Transverse colon (tissue), 3 donors: ENCODE data around the gene NEK6.

Source experiments
- POLR2A ChIP-seq: fragments of 450-650 bp; IDR thresholded peaks from one replicate; pipeline ENCODE4 v1.6.1; 2016; ENCODE audit warnings: antibody characterized with exemption, mild to moderate bottlenecking, moderate library complexity
- TF ChIP-seq, protein P1 (sequence below), 5 experiments: fragments of 200-600 bp in 3 of 5; fragments of 450-650 bp in 2 of 5; sonication (generic) in 3 of 5; IDR thresholded peaks; 1 replicate in 2 of 5; 2 replicates in 3 of 5; pipeline ENCODE4 v1.5.1; 2016 to 2017; ENCODE audit warnings: antibody characterized with exemption in 5 of 5, inconsistent platforms in 3 of 5, mild to moderate bottlenecking in 2 of 5, moderate library complexity in 1 of 5

DNA sequence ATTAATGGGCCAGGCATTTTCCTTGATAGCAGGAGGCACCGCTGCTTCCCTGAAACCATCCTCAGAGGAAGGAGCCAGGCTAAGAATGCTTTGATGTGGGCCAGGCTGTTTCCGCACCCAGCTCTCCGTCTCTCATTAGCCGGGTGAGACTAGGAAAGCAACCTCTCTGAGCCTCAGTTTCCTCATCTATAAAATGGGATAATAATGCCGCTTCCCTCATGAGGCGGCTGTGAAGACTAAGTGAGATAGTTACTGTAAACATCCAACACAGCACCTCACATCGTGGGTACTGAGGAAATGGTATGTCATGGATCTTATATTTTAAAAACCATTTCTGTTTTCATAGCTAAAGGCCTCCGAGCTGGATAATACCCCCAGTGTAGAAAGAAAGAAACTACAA, 46.5 kb downstream of the NEK6 start:
- TF ChIP-seq, protein P1, sequence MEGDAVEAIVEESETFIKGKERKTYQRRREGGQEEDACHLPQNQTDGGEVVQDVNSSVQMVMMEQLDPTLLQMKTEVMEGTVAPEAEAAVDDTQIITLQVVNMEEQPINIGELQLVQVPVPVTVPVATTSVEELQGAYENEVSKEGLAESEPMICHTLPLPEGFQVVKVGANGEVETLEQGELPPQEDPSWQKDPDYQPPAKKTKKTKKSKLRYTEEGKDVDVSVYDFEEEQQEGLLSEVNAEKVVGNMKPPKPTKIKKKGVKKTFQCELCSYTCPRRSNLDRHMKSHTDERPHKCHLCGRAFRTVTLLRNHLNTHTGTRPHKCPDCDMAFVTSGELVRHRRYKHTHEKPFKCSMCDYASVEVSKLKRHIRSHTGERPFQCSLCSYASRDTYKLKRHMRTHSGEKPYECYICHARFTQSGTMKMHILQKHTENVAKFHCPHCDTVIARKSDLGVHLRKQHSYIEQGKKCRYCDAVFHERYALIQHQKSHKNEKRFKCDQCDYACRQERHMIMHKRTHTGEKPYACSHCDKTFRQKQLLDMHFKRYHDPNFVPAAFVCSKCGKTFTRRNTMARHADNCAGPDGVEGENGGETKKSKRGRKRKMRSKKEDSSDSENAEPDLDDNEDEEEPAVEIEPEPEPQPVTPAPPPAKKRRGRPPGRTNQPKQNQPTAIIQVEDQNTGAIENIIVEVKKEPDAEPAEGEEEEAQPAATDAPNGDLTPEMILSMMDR (IDR thresholded peaks at IDR 0.05): no peak
- no peak for TF ChIP-seq POLR2A
